CD4-positive, alpha-beta T cell treated with Interleukin-12 subunit alpha and Interleukin-12 subunit beta, for 1 hour (primary cell): ENCODE data around the gene CYP11A1.
A peak's percentile ranks its signal among the peaks of the same experiment; 100 is the strongest.

ENCODE experiments used
- DNase-seq: peaks from one replicate; pipeline ENCODE4 v3.0.0-alpha.2; 2020

CYP11A1 gene

DNA sequence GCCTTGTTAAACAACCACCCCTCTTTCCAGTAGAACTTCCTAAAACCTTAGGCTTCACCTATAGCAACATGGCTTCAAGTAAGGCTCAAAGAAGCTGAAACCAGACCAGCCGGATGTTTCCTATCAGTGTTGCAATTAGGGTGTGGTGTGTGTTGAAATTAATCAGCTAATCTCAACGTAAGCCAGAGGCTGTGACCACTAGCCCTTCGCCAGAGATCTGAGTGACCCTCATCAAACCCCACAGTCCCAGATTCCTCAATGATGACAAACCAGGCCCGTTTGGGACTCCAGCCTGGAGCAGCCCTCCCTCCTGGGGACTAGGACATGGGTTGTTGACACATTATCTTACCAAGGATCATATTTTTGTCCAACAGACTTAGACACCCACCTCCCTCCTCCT lies 27.3 kb downstream of the CYP11A1 start:
- no peak for DNase-seq

DNA sequence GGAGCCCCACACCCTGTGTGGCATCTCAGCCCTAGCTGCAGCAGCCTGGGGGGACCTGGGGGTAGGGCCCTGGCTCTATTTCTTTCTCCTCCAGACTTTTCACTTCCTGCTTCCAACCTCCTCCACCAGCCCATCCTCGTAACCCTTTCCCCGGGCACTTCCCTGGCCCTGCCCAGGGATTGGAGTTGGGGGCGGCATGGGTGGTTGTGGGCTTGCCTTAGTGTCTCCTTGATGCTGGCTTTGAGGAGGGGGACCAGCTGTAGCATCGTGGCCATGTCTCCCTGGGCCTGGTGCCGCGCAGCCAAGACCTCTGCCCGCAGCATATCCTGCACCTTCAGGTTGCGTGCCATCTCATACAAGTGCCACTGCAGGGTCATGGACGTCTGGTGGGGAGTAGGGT lies 28.1 kb downstream of the CYP11A1 start:
- no peak for DNase-seq

DNA sequence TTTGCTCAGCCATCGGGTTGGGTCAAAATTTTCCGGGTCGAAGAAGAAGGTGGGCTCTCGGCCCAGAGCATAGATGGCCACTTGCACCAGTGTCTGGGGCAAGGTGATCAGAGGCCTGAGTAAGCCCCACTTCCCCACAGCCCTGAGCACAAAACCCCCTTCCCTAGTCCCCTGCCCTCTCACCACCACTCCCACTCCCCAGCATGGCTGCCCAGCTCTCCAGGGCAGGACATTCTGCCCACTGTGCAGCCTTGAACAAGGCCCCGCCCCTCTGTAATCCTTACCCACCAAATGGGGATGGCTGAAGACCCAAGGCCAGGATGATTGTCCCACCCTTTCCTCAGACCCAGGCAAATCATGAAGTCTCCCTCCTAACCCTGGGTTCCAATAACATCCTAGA lies 28.8 kb downstream of the CYP11A1 start:
- DNase-seq: no peak

DNA sequence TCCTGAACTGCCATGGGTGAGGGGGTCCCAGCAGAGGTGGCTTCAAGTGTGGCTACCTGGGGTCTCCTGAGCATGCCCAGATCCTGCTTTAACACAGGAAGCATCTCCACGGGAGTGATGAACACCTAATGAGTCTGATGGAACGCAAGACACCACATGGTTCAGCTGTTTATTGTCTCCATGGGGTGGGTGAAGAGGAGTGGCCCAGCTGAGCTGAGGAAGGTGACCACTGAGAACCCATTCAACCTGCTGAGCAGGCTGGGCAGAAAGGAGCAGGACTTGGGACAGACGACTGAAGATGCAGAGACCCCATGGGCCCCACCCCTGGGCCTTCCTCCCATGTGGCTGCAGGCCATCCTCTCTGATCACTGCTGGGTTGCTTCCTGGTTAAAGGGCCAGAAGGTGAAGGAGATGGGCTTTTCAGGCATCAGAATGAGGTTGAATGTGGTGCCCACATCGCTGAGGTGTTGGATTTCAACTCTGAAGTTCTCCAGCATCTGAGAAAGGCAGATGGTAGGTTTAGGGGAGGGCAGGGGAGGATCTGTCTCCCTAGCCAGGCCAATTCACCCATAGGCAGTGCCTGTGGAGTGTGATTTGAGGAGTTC lies 29.7 kb downstream of the CYP11A1 start:
- no peak for DNase-seq

DNA sequence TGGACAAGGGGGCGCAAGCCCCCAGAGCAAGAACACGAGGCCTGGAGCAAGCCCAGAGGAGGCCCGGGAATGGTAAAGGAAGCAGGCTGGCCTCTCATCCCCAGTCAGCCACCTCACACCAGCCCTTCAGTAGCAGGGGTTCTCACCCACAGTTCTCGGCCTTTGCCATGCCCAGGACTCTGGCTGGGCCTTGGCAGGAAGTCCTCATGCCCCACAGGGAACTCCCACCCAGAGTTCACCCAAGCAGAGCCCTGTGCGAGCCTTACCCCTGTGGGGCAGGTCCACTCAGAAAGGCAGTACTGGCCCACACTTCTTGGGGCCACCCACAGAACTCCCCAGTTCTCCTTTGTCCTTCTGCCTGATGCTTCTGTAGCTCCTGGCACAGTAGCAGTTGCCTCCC lies 30.3 kb downstream of the CYP11A1 start:
- DNase-seq: no peak

DNA sequence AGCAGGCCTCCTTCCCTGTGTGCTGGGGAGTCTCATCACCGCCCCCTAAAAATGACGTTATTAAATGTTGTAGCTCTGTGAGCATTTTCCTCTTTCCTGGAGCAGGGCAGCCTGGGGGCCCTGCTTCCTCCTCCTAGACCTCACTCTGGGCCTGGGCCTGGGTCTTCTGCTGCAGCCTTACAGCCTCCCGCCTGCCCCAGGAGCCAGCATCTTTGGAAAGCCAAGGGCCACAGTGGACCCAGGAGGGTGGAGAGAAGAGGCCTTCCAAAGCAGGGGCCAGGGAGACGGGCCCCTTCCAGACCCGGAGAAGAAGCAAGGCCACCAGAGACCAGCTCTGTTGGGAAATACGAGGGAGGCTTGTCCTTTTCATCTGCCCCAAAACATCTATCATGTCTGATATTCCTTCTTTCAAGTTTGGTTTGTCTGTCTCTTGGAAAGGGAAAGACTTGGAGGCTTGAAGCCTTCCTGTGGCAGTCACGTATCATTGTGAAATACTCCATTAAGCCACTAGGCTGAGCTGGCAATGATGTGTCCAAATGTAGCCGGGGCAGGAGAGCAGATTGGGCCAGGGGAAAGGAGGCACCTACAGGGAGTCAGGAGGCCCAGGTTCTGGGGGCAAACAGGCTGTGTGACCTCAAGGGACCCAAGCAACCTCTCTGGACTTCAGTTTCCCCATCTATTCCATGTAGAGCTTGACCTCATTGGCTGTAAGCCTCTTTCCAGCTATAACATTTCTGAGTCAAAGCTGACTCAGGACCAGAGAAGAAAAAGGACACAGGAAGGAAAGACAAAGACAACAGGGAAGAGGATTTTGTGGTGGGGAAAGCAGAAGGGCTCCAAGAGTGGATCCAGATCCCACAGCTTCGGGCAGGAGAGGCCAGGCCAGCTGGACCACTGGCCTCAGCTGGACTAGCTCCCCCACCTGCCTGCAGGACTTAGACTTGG lies 31.1 kb downstream of the CYP11A1 start:
- DNase-seq: no peak

DNA sequence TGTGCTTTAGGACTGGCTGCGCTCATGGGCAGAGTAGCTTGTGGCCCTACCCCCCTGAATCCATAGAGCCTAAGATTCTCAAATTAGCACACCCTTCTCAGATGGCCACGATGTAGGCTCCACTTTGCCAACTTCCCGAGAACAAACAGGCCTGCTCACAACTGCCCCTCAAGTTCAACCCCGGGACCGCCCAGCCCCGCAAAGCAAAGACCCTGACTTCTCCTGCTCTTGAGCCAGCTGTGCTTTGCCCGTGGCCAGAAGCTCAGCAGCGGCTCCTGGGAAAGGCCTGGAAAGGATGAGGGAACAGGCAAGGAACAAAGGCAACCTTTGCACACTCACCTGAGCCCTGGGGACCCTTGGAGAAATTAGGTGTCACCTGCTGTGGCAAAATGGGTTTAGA lies 32.0 kb downstream of the CYP11A1 start:
- no peak for DNase-seq

DNA sequence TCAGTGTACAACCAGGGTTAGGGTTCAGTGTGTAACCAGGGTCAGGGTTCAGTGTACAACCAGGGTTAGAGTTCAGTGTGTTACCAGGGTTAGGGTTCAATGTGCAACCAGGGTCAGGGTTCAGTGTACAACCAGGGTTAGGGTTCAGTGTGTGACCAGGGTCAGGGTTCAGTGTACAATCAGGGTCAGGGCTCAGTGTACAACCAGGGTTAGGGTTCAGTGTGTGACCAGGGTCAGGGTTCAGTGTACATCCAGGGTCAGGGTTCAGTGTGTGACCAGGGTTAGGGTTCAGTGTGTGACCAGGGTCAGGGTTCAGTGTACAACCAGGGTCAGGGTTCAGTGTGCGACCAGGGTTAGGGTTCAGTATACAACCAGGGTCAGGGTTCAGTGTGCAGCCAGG lies 33.3 kb downstream of the CYP11A1 start:
- no peak for DNase-seq

DNA sequence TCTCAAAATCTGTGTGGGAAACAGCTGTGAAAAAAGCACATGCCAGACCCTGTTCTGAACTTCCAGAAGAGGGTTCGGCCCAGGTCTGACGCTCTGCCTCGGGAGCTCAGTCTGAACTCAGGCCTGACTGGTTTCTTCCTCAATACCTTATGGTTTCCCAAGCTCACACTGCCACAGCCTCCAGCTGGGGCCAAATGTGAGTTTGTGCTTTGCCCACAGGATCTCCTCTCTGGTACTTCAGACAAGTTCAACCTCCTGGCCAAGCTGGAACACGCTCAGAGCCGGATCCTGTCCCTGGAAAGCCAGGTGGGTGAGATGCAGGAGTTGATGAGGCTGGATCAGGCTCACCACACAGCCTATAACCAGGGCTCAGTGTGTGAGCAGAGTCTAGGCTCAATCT lies 33.8 kb downstream of the CYP11A1 start:
- DNase-seq: no peak

DNA sequence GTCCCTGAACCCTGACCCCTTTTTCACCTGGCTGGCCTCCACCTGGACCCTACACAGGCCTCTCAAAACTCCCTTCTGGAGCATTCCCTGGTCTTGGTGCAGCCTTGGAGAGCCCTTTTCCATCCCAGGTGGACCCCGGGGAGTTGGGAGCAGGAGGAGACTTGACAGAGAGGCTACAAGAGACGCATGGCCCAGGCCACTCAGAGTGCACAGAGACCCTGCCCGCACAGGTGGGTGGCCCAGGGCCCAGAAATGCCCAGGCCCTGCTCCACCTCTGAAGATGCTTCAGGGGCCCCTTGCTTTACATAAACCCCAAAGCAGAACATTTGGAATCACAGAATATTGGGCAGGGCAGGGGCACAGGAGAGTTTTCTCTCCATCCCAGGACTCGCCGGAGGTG lies 34.4 kb downstream of the CYP11A1 start:
- no peak for DNase-seq

DNA sequence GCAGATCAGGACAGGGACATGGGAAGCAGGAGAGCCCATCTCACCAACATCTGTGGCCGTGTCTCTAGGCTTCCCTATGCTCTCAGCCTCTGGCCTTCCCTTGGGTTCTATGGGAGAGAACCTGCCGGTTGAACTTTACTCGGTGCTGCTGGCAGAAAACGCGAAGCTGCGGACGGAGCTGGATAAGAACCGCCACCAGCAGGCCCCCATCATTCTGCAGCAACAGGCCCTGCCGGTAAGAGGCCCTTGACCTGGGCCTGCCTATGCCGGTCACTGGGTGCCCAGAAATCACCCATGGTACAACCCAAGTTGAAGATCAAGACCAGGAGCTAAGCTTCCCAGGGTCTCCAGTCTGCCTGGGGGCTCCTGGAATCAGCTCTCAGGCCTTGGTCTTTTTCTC lies 34.8 kb downstream of the CYP11A1 start:
- DNase-seq: no peak

DNA sequence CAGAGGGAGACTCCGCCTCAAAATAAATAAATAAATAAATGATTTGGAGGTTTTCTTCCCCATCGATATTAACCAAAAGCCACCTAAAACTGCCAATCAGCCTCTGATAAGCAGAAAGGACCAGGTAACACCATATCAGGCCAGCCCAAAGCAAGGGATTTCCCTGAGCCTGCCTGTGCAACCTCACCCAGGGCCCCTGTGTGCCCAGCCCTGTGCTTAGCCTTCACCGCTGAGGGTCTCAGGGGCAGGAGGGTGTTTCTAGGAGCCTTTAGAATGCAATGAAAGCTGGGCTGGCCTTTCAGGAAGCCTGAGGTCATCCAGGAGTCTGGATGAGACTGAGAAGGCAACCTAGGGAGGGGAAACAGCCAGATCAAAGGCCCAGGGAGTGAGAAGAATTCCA lies 35.4 kb downstream of the CYP11A1 start:
- DNase-seq: no peak

DNA sequence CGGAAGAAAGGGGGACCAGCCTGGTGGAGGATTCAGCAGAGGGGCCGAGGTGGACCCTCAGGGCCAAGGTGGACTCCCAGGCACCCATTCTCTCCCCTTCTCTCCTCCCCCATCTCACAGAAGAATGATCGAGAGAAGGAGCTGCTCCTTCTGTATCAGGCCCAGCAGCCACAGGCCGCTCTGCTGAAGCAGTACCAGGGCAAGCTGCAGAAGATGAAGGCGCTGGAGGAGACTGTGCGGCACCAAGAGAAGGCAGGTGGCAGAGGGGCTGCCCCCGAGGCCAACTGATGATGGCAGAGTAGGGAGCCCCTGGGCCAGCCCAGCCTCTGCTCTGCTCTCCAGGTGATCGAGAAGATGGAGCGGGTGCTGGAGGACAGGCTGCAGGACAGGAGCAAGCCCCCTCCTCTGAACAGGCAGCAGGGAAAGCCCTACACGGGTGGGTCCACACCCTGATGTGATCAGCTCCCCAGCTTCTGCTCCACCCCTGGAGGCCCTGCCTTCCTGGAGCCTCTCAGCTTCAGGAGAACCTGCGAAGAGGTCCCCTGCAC lies 36.5 kb downstream of the CYP11A1 start:
- DNase-seq: no peak

DNA sequence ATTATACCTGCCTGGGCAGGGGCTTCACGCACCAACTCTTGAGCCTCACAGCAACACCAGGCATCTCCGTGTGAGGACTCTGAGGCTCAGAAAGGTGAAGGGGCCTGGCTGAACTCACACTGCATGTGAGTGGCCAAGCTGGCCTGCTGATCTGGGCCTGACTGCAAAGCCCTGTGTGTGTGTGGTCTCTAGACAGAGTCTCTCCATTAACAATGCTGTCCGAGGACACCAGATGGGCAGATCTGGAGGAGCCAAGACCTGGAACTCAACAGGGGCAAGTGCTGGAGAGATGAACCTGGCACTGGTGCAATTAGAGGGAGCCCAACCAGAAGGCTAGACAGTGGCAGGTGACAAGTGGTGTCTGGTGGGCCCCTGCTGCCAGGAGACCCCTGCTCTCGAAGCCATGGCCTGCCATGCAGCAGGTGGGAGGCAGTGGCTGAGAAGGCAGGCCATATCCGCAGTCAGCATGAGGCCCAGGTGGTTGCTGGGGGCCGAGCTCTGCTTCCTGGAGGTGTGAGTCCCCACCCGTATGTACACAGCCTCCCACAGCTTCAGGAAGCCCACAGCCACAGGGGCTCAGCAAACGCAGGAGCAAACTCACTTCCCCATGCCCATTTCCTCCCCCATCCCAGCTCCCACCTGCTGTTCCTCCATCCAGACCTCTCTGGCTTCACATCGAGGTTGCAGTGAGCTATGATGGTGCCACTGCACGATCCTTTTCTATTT lies 39.0 kb downstream of the CYP11A1 start:
- no peak for DNase-seq

DNA sequence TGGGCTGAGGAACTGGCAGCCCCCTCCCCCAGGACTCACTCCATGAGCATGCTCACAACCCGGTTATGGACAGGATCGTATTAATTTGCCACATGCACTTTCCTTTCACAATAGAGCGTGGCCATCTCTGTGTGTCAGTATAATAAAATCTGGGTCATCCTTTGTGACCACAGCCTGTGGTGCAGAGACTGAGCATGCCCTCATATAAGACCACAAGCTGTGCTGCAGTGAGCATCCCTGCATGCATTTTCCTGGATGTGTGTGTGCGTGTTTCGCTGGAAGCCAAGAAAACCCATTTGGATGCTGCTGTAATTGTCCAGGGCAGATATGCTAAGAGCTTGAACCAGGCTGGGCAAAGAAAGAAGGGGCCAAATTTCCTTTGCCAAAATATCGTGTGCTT lies 39.7 kb downstream of the CYP11A1 start:
- no peak for DNase-seq

DNA sequence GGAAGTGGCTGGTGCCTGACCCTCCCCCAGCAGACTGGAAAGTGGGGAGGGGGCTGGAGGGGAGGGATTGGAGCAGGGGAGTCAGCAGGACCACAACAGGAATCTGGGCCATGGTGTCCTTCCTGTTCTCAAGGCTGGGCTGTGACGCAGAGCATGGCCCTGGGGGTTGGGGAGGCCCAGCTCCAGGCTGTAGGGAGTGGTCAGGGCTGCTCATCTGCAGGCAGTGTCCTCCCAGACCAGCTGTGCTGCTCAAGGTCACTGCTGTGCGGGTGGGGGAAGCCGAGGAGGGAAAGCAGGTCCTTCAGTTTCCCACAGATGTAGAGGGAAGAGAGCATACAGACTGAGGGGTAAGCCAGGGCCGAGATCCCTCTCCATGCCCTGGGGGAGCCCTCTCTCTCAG lies 40.7 kb downstream of the CYP11A1 start:
- no peak for DNase-seq

DNA sequence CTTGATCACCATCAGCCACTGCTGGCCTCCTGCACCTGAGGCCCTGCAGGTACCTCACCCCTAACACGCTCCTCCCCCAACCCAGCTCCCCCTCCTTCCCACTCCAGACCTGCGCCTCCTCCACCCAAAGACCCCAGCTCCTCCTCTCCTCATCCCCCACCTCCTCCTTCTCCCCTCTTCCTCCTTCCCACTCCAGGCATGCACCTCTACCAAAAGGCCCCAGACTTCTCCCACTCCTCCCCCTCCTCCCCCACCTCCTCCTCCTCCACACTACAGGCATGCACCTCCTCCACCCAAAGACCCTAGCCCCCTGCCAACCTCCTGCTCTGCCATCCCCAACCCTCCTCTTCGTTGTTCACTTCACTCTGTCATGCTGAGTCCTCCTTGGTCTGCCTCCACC lies 42.7 kb downstream of the CYP11A1 start:
- DNase-seq: no peak

DNA sequence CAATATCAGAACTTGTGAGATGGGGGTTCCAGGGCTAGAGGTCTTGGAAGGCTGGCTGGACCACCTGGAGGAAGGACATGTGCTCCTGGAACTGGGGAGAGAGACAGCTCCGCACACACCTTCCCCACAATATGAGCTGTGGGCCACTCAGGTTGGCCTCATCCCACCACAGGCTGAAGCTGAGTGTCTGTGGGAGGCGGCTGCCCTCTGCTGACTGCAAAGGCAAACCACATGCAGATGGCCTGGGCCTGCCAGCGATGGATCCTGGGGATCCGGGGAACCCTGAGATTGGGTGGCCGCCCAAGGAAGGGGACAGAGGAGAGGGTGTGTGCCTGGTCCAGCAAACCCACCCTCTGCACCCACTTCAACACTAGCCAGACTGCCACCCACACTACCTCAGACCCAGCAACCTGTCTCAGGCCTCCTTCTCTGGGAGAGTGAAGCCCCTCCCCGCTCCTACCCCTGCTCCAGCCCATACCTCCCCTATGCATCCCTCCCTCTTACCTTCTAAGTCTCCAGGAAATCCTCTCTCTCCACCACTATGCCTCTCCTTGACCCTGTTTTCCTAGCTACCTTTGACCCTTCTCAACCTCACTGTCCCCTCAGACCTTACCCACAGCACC lies 44.8 kb downstream of the CYP11A1 start:
- DNase-seq: peak; percentile 59

DNA sequence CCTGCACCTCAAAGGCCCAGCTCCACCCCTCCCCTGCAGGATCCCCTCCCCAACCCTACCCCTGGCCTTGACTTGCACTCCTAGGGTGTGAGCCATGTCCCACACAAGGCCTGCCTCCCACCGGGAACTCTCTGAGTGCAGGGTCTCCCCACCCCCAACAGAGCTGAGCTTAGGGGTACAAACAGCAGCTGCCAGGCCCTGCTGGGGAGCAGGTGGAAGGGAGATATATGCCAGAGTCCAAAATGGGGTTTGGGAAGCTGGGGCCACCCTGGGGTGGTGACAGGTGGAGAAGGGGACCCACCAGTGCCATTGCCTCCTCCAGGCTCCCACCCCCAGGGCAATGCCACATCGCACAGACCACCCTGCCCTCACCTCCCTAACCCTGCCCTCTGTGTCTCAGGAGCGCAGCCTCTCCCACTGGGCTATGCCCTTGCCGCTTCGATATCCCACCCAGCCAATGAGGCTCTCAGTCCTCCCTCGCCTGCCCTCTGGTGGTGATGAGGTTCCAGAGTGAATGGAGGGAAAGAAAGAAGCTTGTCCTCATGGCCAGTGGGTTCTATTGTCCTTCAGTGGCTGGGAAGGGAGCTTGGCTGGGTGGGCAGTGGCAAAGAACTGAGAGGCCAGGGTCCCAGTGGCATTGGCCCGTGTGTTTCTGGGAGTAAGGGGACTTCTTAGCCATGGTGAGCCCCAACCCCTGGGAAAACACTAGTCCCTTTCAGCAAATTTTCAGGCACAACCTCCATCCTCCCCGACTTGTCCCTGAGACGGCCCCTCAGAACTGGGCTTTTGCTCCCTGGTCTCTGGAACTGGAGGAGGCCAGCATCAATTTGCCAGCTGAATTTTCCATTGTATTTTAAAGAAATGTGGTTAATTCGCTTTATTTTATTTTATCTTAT lies 46.8 kb downstream of the CYP11A1 start:
- no peak for DNase-seq

DNA sequence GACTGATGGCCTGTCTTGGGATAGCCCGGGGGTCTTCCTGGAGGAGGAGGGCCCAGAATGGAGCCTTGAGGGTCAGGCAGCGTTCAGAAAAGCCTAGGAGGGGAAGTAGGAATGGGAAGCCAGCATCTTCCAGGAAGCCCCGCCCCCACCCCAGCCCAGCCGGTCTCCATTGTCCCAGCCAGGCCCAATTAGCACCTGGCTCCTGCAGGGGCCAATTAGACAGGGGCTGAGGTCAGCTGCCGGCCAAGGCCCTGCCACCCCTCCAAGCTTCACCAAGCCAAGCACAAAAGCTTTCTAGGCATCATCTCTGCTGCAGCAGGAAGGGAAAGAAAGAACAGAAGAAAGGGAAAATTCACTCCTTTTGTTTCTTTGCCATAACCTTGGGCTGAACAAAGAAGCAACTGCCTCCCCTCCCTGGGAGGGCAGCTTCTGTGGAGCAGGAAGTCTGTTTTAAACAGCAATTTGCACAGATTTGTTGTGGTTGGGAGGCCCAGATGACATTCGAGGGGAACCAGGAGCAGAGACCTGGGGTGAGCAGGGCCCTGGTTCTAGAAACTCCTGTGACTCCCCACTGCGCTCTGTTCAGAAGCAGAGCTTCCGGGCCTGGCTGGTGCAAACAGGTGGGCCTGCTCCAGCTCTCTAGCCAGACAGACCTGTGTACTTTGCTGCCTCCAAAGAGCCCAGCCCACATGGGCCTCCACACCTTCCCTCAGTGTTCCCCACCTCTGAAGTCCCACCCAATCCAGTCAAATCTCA lies 47.7 kb downstream of the CYP11A1 start:
- no peak for DNase-seq

DNA sequence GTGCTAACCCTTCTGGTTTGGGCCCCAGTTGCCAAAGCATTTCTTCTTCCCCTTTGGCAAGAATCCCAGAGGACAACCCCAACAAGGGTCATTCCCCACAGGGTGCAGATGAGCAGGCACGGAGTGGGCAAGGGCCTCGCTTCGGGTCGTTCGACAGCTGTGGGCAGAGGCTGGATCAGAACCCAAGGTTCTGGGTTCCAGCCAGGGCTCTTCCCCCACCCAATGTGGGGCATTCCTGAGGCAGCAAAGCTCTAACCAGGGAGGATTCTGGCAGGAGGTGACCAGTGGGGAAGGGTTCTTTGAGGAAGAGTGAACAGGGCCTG lies 48.3 kb downstream of the CYP11A1 start:
- DNase-seq: no peak
